Large intestine (tissue), 3 donors: ENCODE results near the gene VPS13D. TPM values are rescaled to one million over a fixed set of nuclear protein-coding genes. Genes with fewer than 3 reads are reported as not detected.

Source experiments
- DNase-seq, 2 donors: peaks; one replicate each; pipeline versions ENCODE4 v3.0.0 to v3.0.0-alpha.2; 2013
- H3K27ac ChIP-seq: one replicate; pipeline ENCODE4 v1.5.1; 2013; ENCODE audit warnings: low read length
- H3K27me3 ChIP-seq: 2 replicates; pipeline ENCODE4 v1.6.1; 2013; ENCODE audit warnings: low read length; ENCODE audit not compliant: control insufficient read depth, insufficient read depth
- H3K36me3 ChIP-seq: 2 replicates; pipeline ENCODE4 v1.6.1; 2013; ENCODE audit warnings: low read length; ENCODE audit not compliant: control insufficient read depth, insufficient read depth
- H3K4me1 ChIP-seq: one replicate; pipeline ENCODE4 v1.6.1; 2013; ENCODE audit warnings: low read length; ENCODE audit not compliant: control insufficient read depth, insufficient read depth
- H3K4me3 ChIP-seq: one replicate; pipeline ENCODE4 v1.5.1; 2013; ENCODE audit warnings: low read length
- H3K9me3 ChIP-seq: one replicate; pipeline ENCODE4 v1.6.1; 2013; ENCODE audit warnings: mild to moderate bottlenecking, low read depth, low read length, moderate library complexity; ENCODE audit not compliant: control insufficient read depth
- WGBS: methylation state at CpG from one replicate; pipeline ENCODE4 v1.1.5; 2013; ENCODE audit warnings: low lambda C conversion rate; ENCODE audit not compliant: insufficient coverage; 5-methylcytosine and 5-hydroxymethylcytosine counted together
- polyA plus RNA-seq: library from polyadenylated mRNA; unstranded; fragments of 120-200 nt; gene quantifications from one replicate; pipeline ENCODE4 v1.2.1, GENCODE V29; 2013

The VPS13D gene
- polyA plus RNA-seq, 1 donor = 20.7 TPM

DNA sequence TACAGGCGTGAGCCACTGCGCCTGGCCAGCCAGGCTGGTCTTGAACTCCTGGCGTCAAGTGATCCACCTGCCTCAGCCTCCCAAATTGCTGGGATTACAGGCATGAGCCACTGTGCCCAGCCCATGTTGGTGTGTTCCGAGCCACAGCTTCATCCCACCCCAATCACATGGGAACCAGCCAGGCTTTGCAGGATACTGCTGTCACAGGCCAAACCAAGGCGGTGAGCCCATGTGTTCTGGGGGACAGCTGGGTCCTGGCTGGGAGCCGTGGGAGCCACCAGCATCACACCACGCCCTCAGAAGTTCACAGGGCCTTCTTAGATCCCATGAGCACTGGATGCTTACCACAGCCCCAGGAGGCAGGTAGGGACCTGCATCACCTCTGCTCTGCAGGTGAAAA, 331.3 kb downstream of the VPS13D start:
- no peak for DNase-seq
- peaks cover 2% of the 10 kb centered on the region for H3K36me3 ChIP-seq
- no CpG with 5 or more reads among the region's 7 CpGs for WGBS

More for the DNA sequence above, 331.3 kb downstream of the VPS13D start:
- Histone ChIP-seq H3K27ac (no peak overlapping the region), H3K4me1 (peaks cover 4% of the 10 kb centered on the region), H3K4me3 (no peak overlapping the region), H3K9me3 (peaks cover 15% of the 10 kb centered on the region), H3K27me3 (no peaks in the 10 kb centered on the region)

Other genes with a start within 250 kb of the VPS13D start
- 72.6 TPM for gene MFN2, start 249.6 kb upstream of the VPS13D start, polyA plus RNA-seq
- gene MIIP, start 210.5 kb upstream of the VPS13D start, polyA plus RNA-seq = 27.1 TPM
- gene TNFRSF8, start 166.7 kb upstream of the VPS13D start, polyA plus RNA-seq = 0.25 TPM
- gene TNFRSF1B, start 63.0 kb upstream of the VPS13D start, polyA plus RNA-seq = 16.3 TPM